ENCODE measurements around the gene TNRC6B. TPM values are rescaled to one million over a fixed set of nuclear protein-coding genes. Genes with fewer than 3 reads are reported as not detected.

The TNRC6B gene
- total RNA-seq, 1 donor from 2014 or later: 60.0 TPM

DNA sequence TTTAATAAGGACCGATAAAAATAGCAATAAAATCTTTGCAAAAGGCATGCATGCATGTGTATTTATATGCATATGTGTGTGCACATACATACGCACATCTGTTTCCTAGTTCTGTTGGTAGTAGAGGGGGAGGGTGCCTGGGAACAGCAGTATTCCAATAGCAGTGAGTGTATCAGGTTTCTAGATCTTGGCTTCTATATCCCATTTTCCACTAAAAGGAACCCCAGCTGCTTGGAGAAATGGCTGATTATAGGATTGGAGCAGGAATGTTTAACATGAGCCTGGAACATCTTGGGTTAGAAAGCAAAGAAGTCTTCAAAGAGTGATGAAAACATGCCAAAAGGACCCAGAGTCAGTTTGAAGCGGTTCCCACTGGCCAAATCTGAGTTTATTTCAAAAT lies 21.0 kb downstream of the TNRC6B start:
- no peaks in the 10 kb centered on the region for H3K9me3 Mint-ChIP-seq
- Histone ChIP-seq H2AFZ (replicated peaks) (no peak overlapping the region), H3K4me2 (no peak overlapping the region), H3K4me1 (peaks cover 21% of the 10 kb centered on the region), H3K79me2 (ENCODE audit: low read depth) (peaks cover 100% of the 10 kb centered on the region), H3F3A (ENCODE audit: low read depth) (peaks cover 9% of the 10 kb centered on the region), H3K36me3 (no peaks in the 10 kb centered on the region), H3K9ac (no peak overlapping the region), H3K27me3 (no peaks in the 10 kb centered on the region), H3K27ac (no peak overlapping the region), H3K4me3 (no peak overlapping the region), H3K9me3 (ENCODE audit: low read depth) (no peaks in the 10 kb centered on the region), H4K20me1 (ENCODE audit: low read depth) (peaks cover 100% of the 10 kb centered on the region)
- DNase-seq (ENCODE audit: low spot score): no peak
- no peak overlapping the region for H3K4me3 Mint-ChIP-seq
- H3K36me3 Mint-ChIP-seq: peaks cover 14% of the 10 kb centered on the region
- H3K27me3 Mint-ChIP-seq (ENCODE audit: insufficient read depth, low read depth): no peaks in the 10 kb centered on the region
- no peak for TF ChIP-seq CTCF (IDR thresholded peaks at IDR 0.05)
- TF ChIP-seq EZH2 (IDR thresholded peaks at IDR 0.05): no peak
- no peak for TF ChIP-seq EZH2phosphoT487 (IDR thresholded peaks at IDR 0.05)
- H3K27ac Mint-ChIP-seq: no peak overlapping the region
- peaks cover 23% of the 10 kb centered on the region for H3K4me1 Mint-ChIP-seq

GRCh38 chr22:40199223-40199622 lies 21.5 kb downstream of the TNRC6B start:
- DNase-seq (ENCODE audit: low spot score): no peak
- H3K4me1 ChIP-seq: peaks cover 20% of the 10 kb centered on the region

GRCh38 chr22:40199852-40200251 lies 22.1 kb downstream of the TNRC6B start:
- Histone ChIP-seq H3F3A (ENCODE audit: low read depth) (no peaks in the 10 kb centered on the region), H3K27me3 (no peaks in the 10 kb centered on the region), H2AFZ (replicated peaks) (no peak overlapping the region), H3K9ac (no peak overlapping the region), H3K4me2 (no peak overlapping the region), H3K27ac (no peak overlapping the region), H3K4me3 (no peak overlapping the region), H3K4me1 (peaks cover 17% of the 10 kb centered on the region), H3K9me3 (ENCODE audit: low read depth) (no peaks in the 10 kb centered on the region), H3K36me3 (no peaks in the 10 kb centered on the region), H3K79me2 (ENCODE audit: low read depth) (peaks cover 100% of the 10 kb centered on the region), H4K20me1 (ENCODE audit: low read depth) (peaks cover 100% of the 10 kb centered on the region)
- no peak overlapping the region for H3K27ac Mint-ChIP-seq
- TF ChIP-seq EZH2phosphoT487 (IDR thresholded peaks at IDR 0.05) (no peak), CTCF (IDR thresholded peaks at IDR 0.05) (no peak), EZH2 (IDR thresholded peaks at IDR 0.05) (no peak)
- peaks cover 29% of the 10 kb centered on the region for H3K4me1 Mint-ChIP-seq
- H3K36me3 Mint-ChIP-seq: peaks cover 14% of the 10 kb centered on the region
- H3K27me3 Mint-ChIP-seq (ENCODE audit: insufficient read depth, low read depth): no peaks in the 10 kb centered on the region
- H3K9me3 Mint-ChIP-seq: no peaks in the 10 kb centered on the region
- no peak for DNase-seq (ENCODE audit: low spot score)
- no peak overlapping the region for H3K4me3 Mint-ChIP-seq

More at GRCh38 chr22:40199223-40199622, 21.5 kb downstream of the TNRC6B start:
- no peaks in the 10 kb centered on the region for H3K27me3 ChIP-seq
- TF ChIP-seq EZH2 (IDR thresholded peaks at IDR 0.05) (no peak), CTCF (IDR thresholded peaks at IDR 0.05) (no peak)
- H3K9ac ChIP-seq: no peak overlapping the region
- Mint-ChIP-seq H3K27ac (no peak overlapping the region), H3K36me3 (peaks cover 14% of the 10 kb centered on the region), H3K4me1 (peaks cover 24% of the 10 kb centered on the region), H3K27me3 (ENCODE audit: insufficient read depth, low read depth) (no peaks in the 10 kb centered on the region), H3K9me3 (no peaks in the 10 kb centered on the region), H3K4me3 (no peak overlapping the region)
- H3K4me2 ChIP-seq: no peak overlapping the region
- H4K20me1 ChIP-seq (ENCODE audit: low read depth): peaks cover 100% of the 10 kb centered on the region
- peaks cover 4% of the 10 kb centered on the region for H3F3A ChIP-seq (ENCODE audit: low read depth)
- peaks cover 100% of the 10 kb centered on the region for H3K79me2 ChIP-seq (ENCODE audit: low read depth)
- H3K27ac ChIP-seq: no peak overlapping the region
- H2AFZ ChIP-seq (replicated peaks): no peak overlapping the region
- no peaks in the 10 kb centered on the region for H3K9me3 ChIP-seq (ENCODE audit: low read depth)
- no peaks in the 10 kb centered on the region for H3K36me3 ChIP-seq
- H3K4me3 ChIP-seq: no peak overlapping the region

Measured in neural progenitor cell (in vitro differentiated cells).